22Rv1 (cell line): ENCODE results near the gene ANKRD35.
A peak's percentile ranks its signal among the peaks of the same experiment; 100 is the strongest.

Source experiments
- H3K27ac ChIP-seq: fragments of 450-650 bp; 2 replicates; pipeline ENCODE4 v1.5.1; 2017
- ZFX ChIP-seq: fragments of 450-650 bp; IDR thresholded peaks from 2 replicates; pipeline ENCODE4 v1.6.1; 2017; ENCODE audit warnings: antibody characterized with exemption, borderline replicate concordance
- TF ChIP-seq, protein P1 (sequence below): fragments of 450-650 bp; IDR thresholded peaks from 2 replicates; pipeline ENCODE4 v1.5.1; 2017; ENCODE audit warnings: mild to moderate bottlenecking

Gene ANKRD35

DNA sequence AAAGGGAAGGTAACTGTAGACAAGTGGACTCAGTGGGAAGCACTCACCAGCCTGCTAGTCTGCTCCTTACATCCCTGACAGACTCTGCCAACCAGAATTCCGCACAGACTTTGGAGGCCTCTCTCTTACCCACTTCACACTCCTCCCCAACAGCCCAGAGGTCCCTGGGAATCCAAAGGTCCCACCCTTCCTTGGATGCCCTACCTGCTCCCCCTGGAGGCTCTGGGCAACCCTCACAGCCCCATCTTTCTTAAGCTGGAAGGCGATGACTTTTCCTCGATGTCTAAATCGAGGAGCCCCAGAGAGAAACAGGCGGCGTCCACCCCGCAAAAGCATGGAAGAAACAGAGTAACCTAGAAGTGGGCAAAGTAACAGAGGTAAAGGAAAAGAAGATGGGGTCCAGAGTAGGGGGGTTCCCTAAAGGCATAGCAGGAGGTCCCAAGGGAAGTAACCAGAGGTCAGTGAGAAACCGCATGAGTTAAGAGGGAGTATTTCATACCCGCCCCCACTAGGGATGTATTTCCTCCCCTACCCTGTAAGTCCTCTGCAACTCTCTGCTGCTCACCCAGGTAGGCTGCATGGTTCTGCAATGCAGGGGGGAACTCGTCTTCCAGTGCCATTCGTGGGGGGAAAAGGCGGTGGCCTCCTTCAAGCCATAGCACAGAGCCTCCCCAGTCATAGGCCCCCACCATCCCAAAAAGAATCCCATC is 15.8 kb upstream of the ANKRD35 start:
- no peak overlapping the region for H3K27ac ChIP-seq
- TF ChIP-seq, protein P1, sequence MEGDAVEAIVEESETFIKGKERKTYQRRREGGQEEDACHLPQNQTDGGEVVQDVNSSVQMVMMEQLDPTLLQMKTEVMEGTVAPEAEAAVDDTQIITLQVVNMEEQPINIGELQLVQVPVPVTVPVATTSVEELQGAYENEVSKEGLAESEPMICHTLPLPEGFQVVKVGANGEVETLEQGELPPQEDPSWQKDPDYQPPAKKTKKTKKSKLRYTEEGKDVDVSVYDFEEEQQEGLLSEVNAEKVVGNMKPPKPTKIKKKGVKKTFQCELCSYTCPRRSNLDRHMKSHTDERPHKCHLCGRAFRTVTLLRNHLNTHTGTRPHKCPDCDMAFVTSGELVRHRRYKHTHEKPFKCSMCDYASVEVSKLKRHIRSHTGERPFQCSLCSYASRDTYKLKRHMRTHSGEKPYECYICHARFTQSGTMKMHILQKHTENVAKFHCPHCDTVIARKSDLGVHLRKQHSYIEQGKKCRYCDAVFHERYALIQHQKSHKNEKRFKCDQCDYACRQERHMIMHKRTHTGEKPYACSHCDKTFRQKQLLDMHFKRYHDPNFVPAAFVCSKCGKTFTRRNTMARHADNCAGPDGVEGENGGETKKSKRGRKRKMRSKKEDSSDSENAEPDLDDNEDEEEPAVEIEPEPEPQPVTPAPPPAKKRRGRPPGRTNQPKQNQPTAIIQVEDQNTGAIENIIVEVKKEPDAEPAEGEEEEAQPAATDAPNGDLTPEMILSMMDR, result no peak; the same call in 1 of the 2 replicates
- no peak for TF ChIP-seq ZFX

DNA sequence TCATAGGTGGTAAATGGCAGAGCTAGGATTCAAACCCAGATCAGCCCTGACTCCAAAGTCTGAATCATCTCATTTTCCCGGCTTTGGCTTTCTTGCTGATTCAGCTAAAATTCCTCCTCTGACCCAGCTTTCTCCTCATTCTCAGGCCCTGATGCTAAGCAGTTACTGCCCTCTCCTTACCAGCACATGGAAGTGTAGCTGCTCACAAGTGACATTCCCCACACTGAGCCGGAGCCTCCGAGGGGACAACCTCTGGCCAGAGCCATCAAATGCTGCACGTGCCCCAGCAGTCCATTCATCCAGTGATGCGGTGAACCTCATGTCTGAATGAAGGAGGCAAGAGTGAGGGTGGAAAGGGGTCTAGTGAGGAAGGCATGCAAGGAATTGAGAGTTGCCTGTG is 13.1 kb upstream of the ANKRD35 start:
- no peak overlapping the region for H3K27ac ChIP-seq
- no peak for TF ChIP-seq ZFX
- TF ChIP-seq, protein P1, result no peak

DNA sequence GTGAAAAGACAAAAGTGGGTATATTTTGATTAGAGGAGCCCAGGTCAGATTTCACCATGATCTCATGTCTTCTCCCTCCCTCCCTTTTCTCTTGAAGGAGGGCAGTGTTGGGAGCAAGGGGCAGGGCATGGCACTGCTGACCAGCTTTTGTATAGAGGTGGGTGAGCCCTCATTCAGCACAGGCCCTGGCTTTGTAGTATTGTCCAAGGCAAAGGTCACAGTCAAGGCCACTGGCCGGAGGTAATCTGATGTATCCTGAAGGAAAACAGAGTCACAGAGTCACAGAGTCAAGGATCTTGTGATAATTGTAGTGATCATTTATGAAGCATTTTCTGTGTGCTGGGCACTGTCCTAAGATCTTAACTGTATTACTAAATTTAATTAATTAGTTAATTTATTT is 12.3 kb upstream of the ANKRD35 start:
- TF ChIP-seq, protein P1, result no peak
- no peak for TF ChIP-seq ZFX

GRCh38 chr1:145895471-145895870 is 9.8 kb upstream of the ANKRD35 start:
- no peak for TF ChIP-seq ZFX
- TF ChIP-seq, protein P1, result no peak
- H3K27ac ChIP-seq, result no peak overlapping the region

More for the DNA sequence above, 12.3 kb upstream of the ANKRD35 start:
- H3K27ac ChIP-seq, result no peak overlapping the region

DNA sequence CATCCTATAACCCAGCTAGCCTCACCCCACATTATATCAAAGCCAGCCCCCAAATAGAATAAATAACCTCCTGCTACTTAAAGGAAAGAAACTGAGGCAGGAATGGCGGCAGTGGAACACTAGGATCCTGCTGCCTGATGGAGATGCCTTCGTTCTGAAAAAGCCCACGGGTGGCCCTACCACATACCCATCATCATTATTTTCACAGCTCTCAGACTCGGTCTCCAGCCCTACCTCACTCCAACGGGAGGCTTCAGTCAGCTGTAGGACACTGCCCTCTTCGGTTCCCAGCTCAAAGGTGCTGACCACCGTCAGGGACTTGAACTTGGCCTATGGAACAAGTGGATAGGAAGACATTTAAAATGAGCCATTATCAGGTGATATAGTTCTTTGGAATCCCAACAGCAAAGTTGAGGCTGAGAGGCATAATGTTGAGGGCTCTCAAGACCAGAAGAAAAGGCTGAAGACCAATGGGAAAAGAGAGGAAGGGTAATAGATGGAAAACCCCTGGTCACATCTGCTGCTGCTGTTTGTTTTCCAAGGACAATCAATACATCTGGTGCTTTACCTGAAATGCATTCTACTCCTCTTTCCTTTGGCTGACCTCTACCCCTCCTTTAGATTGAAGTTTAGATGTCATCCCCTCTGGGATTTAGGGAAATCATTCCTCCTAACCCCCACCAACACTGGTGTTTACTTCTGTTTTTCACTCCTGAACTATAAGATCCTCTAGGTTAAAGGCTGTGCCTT is 7.8 kb upstream of the ANKRD35 start:
- H3K27ac ChIP-seq, result no peak overlapping the region
- TF ChIP-seq ZFX, result no peak
- TF ChIP-seq, protein P1, result no peak

DNA sequence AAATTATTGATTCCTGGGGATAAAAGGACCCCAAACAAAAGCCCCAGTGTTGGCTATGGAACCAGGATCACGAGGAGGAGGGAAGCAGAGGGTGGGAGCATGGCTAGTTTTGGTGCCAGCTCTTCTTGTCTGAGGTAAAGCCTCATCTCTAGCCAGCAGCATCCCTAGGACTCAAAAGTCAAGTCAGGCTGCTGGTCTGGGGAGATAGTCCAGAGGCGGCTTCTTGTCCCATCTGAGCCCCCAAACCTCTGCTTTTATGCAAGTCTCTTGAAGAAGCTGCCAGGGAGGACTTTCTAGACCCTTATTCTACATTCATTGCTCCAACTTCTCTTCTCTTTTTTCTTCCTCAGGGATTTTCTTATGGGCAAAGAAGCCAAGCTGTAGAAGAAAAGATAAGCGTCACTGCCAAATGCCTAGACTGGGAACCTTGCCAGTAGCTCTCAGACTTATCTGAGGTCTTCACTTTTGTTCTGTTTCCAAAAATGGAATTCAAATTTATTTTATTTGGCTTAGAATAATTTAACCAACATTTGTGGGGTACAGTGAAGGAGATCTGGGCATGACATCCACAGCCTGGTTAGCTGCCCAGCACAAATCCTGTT is 6.9 kb upstream of the ANKRD35 start:
- peak overlapping the region; percentile 80 for H3K27ac ChIP-seq
- TF ChIP-seq ZFX, result no peak

GRCh38 chr1:145891587-145892485 is 6.2 kb upstream of the ANKRD35 start:
- no peak for TF ChIP-seq ZFX
- TF ChIP-seq, protein P1, result peak; percentile 100
- peak overlapping the region; percentile 80 for H3K27ac ChIP-seq
